B cell (primary cell): ENCODE data around the gene MRPS6. TPM values are rescaled to one million over a fixed set of nuclear protein-coding genes. Genes with fewer than 3 reads are reported as not detected.

Source experiments
- ATAC-seq: fragments of 200-7000 bp; cut with Tn5 transposase; one replicate; pipeline ENCODE4 v1.10.0; 2021; ENCODE audit warnings: low read depth, mild to moderate bottlenecking, moderate number of reproducible peaks, moderate library complexity
- CTCF ChIA-PET: fragments of 350-600 bp; sonication (Branson Sonifier 250); formaldehyde crosslinking; loops from one replicate; lab custom pipeline; 2021; ENCODE audit warnings: antibody characterized with exemption, inconsistent platforms; lab: Charles Lee
- POLR2A ChIA-PET: fragments of 350-600 bp; sonication (Branson Sonifier 250); formaldehyde crosslinking; loops from one replicate; lab custom pipeline; 2021; ENCODE audit warnings: antibody characterized with exemption; lab: Charles Lee
- DNase-seq: peaks from one replicate; pipeline ENCODE4 v3.0.0; 2013
- H2AFZ ChIP-seq: 2 replicates; pipeline ENCODE4 v1.6.1; 2012; ENCODE audit warnings: mild to moderate bottlenecking, low read depth, low read length; ENCODE audit not compliant: insufficient read depth, poor library complexity, severe bottlenecking
- H3K27ac ChIP-seq, 2 donors: 1 replicate in 1 of 2; 2 replicates in 1 of 2; pipeline ENCODE4 v1.5.1; 2012 to 2013; ENCODE audit warnings: low read length in 2 of 2, mild to moderate bottlenecking in 2 of 2, moderate library complexity in 1 of 2
- H3K27me3 ChIP-seq, 4 experiments: fragments of 200-600 bp in 1 of 4; sonication (generic) in 1 of 4; replicated peaks in 1 of 4; 1 replicate in 2 of 4; 2 replicates in 2 of 4; pipeline versions ENCODE4 v1.6.1 to v1.7.0; 2013 to 2016; ENCODE audit warnings: low read length in 3 of 4, mild to moderate bottlenecking in 2 of 4, mixed read lengths in 1 of 4, moderate library complexity in 1 of 4; ENCODE audit not compliant: insufficient read depth in 4 of 4, control insufficient read depth in 3 of 4; ENCODE audit errors: control extremely low read depth in 1 of 4
- H3K36me3 ChIP-seq, 2 experiments: replicated peaks in 1 of 2; 1 replicate in 1 of 2; 2 replicates in 1 of 2; pipeline versions ENCODE4 v1.6.1 to v1.7.1; 2013; ENCODE audit warnings: low read length in 1 of 2; ENCODE audit not compliant: insufficient read depth in 2 of 2, control insufficient read depth in 1 of 2; ENCODE audit errors: control extremely low read depth in 1 of 2, extremely low read depth in 1 of 2
- H3K4me1 ChIP-seq, 2 donors: fragments of 200-600 bp in 1 of 2; sonication (generic) in 1 of 2; 1 replicate in 1 of 2; 2 replicates in 1 of 2; pipeline versions ENCODE4 v1.5.1 to v1.6.1; 2013 to 2017; ENCODE audit warnings: low read length in 2 of 2; ENCODE audit not compliant: control insufficient read depth in 2 of 2, insufficient read depth in 2 of 2
- H3K4me2 ChIP-seq: replicated peaks from 2 replicates; pipeline ENCODE3; 2012; ENCODE audit warnings: mild to moderate bottlenecking, low read depth, low read length; ENCODE audit not compliant: poor library complexity, severe bottlenecking
- H3K4me3 ChIP-seq, 5 experiments: fragments of 200-600 bp in 1 of 5; sonication (generic) in 1 of 5; 1 replicate in 3 of 5; 2 replicates in 2 of 5; pipeline versions ENCODE4 v1.5.1 to v1.7.0; 2011 to 2016; ENCODE audit warnings: low read length in 4 of 5, mild to moderate bottlenecking in 4 of 5, low read depth in 2 of 5, control low read depth in 1 of 5, moderate library complexity in 1 of 5; ENCODE audit not compliant: insufficient read depth in 1 of 5; ENCODE audit errors: control extremely low read depth in 1 of 5, extremely low read depth in 1 of 5
- H3K79me2 ChIP-seq: fragments of 200-600 bp; sonication (generic); one replicate; pipeline ENCODE4 v1.6.0; 2016; ENCODE audit warnings: low read length; ENCODE audit not compliant: control insufficient read depth, insufficient read depth
- H3K9ac ChIP-seq: fragments of 200-600 bp; sonication (generic); 2 replicates; pipeline ENCODE4 v1.6.1; 2017; ENCODE audit warnings: mild to moderate bottlenecking, low read length, moderate library complexity
- H3K9me3 ChIP-seq, 3 donors: one replicate each; pipeline versions ENCODE4 v1.6.1 to v1.7.1; 2013; ENCODE audit warnings: low read length in 2 of 3; ENCODE audit not compliant: control insufficient read depth in 2 of 3, insufficient read depth in 1 of 3; ENCODE audit errors: control extremely low read depth in 1 of 3
- H4K20me1 ChIP-seq: 2 replicates; pipeline ENCODE4 v1.6.0; 2012; ENCODE audit warnings: mild to moderate bottlenecking, low read length; ENCODE audit not compliant: insufficient read depth, control insufficient read depth, poor library complexity, severe bottlenecking
- H3K27ac Mint-ChIP-seq: one replicate; pipeline ENCODE4 v1.8.0; 2021; ENCODE audit warnings: mixed read lengths
- H3K27me3 Mint-ChIP-seq: one replicate; pipeline ENCODE4 v1.8.0; 2021; ENCODE audit warnings: mixed read lengths
- H3K4me1 Mint-ChIP-seq: one replicate; pipeline ENCODE4 v1.8.0; 2021; ENCODE audit warnings: mixed read lengths
- H3K4me3 Mint-ChIP-seq: one replicate; pipeline ENCODE4 v1.8.0; 2021; ENCODE audit warnings: mixed read lengths
- H3K9me3 Mint-ChIP-seq: one replicate; pipeline ENCODE4 v1.8.0; 2022; ENCODE audit warnings: mixed read lengths; ENCODE audit not compliant: insufficient read depth
- CTCF ChIP-seq: fragments of 200-600 bp; IDR thresholded peaks from one replicate; pipeline ENCODE4 v1.8.0; 2022; ENCODE audit warnings: antibody characterized with exemption, mild to moderate bottlenecking
- EZH2 ChIP-seq: IDR thresholded peaks from 2 replicates; pipeline ENCODE4 v1.6.1; 2012; ENCODE audit warnings: borderline replicate concordance, low read depth, mild to moderate bottlenecking, moderate library complexity, low read length; ENCODE audit not compliant: insufficient read depth, poor library complexity, severe bottlenecking
- WGBS: methylation state at CpG from one replicate; pipeline ENCODE4 v1.1.5; 2013; ENCODE audit warnings: missing lambda C conversion rate; ENCODE audit not compliant: insufficient coverage; 5-methylcytosine and 5-hydroxymethylcytosine counted together
- intact Hi-C: fragments of 100-400 bp; cut with micrococcal nuclease; formaldehyde crosslinking; loops from one replicate; pipeline ENCODE4 v1.10.0; 2022
- polyA plus RNA-seq: library from polyadenylated mRNA; depleted of rRNA; stranded (reverse); fragments of >200 nt; gene quantifications from 2 replicates; pipeline ENCODE4 v1.2.3, GENCODE V29; 2012
- total RNA-seq, 2 donors: library from RNA; stranded (reverse); fragments of 120-200 nt in 1 of 2; gene quantifications; 1 replicate in 1 of 2; 2 replicates in 1 of 2; pipeline versions ENCODE4 v1.2.3 to v1.2.4, GENCODE V29; 2013 to 2022

MRPS6 gene
- total and polyA plus RNA-seq, 2 donors (not counting 1 experiment from before 2014, with no cell fraction given), result 15.7 to 37.9 TPM

DNA sequence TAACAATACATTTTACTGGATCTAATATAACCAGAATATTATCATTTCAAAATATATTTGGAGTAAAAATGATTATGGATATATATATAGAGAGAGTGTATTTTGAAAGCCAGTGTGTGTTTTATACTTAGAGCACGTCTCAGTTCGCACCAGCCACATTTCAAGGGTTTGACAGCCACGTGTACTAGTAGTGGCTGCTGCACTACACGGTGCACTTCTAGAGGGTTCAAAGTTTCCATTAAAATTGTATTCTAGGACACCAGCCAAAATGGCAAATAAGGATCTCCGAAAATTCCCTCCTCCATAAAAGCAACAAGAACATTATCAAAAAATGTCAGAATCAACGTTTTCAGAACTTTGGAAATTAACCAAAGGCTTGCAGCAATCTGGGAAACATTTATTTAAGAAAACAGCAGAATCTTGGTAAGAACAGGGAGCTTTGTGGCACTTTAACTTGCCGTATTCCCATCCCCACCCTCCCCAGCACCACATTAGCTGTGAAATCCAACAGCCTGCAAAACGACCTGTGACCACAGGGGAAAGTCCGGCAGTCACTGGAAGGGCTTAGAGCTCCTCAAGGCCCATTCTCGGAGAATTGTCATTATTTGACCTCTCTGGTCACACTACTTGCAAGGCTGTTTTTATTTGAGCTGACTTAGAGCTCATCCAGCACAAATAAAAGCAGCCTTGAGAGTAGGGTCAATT is 33.5 kb upstream of the MRPS6 start:
- ChIA-PET CTCF (interaction anchor here (0.6 kb wide), 1 partner anchor 311 kb away, joined by 3 read pairs; no protein-coding TSS in a partner anchor), POLR2A (no interaction called here)
- Histone ChIP-seq H3K79me2 (no peaks in the 10 kb centered on the region), H3K27me3 (no peaks in the 10 kb centered on the region), H3K27ac (no peak overlapping the region), H3K4me3 (no peak overlapping the region), H4K20me1 (no peaks in the 10 kb centered on the region), H3K9me3 (no peaks in the 10 kb centered on the region), H2AFZ (no peak overlapping the region), H3K4me2 (no peak overlapping the region), H3K4me1 (no peaks in the 10 kb centered on the region), H3K36me3 (no peaks in the 10 kb centered on the region), H3K9ac (no peak overlapping the region)
- Mint-ChIP-seq H3K27ac (no peak overlapping the region), H3K27me3 (peaks cover 2% of the 10 kb centered on the region), H3K9me3 (no peaks in the 10 kb centered on the region), H3K4me1 (no peaks in the 10 kb centered on the region), H3K4me3 (no peak overlapping the region)
- no peak for TF ChIP-seq EZH2
- no peak for TF ChIP-seq CTCF
- DNase-seq (no peak), ATAC-seq (no peak)
- 87% methylated on average over 10 of the region's 10 CpGs for WGBS
- intact Hi-C loops, result no loop called here

- peaks cover 10% of the 10 kb centered on the region for H3K4me1 Mint-ChIP-seq
- ChIA-PET CTCF (no interaction called here), POLR2A (no interaction called here)
- no peaks in the 10 kb centered on the region for H3K9me3 Mint-ChIP-seq
- no peaks in the 10 kb centered on the region for H3K27me3 Mint-ChIP-seq
- no peak overlapping the region for H3K4me2 ChIP-seq
- H3K4me1 ChIP-seq, result peaks cover 3 to 4% of the 10 kb centered on the region in 2 donors
- no peak for TF ChIP-seq CTCF
- TF ChIP-seq EZH2, result no peak
- no peak overlapping the region for H3K9ac ChIP-seq
- H3K27ac ChIP-seq, result no peak overlapping the region
- no peaks in the 10 kb centered on the region for H3K79me2 ChIP-seq
- intact Hi-C loops, result no loop called here
- H3K4me3 ChIP-seq, result no peak overlapping the region
- no peak for ATAC-seq
- no peak overlapping the region for H3K4me3 Mint-ChIP-seq
- WGBS, result no CpG with 5 or more reads among the region's 1 CpG
- DNase-seq, result no peak
- H3K9me3 ChIP-seq, result no peaks in the 10 kb centered on the region
- H3K36me3 ChIP-seq, result no peaks in the 10 kb centered on the region
- no peaks in the 10 kb centered on the region for H4K20me1 ChIP-seq
- H3K27me3 ChIP-seq, result no peaks in the 10 kb centered on the region
- no peak overlapping the region for H3K27ac Mint-ChIP-seq
- H2AFZ ChIP-seq, result no peak overlapping the region
Measured at GRCh38 chr21:34042735-34043134, 30.6 kb upstream of the MRPS6 start.
